Stimulated activated CD4-positive, alpha-beta T cell treated with anti-CD3 and anti-CD28 coated beads, TNF-alpha, amount 100 ng/mL, for 24 hours (primary cell): ENCODE data around the gene ZNF184.

Experiments
- DNase-seq, 3 experiments: peaks; one replicate each; pipeline ENCODE4 v3.0.0-alpha.2; 2020; ENCODE audit warnings: low read depth in 3 of 3

The ZNF184 gene

DNA sequence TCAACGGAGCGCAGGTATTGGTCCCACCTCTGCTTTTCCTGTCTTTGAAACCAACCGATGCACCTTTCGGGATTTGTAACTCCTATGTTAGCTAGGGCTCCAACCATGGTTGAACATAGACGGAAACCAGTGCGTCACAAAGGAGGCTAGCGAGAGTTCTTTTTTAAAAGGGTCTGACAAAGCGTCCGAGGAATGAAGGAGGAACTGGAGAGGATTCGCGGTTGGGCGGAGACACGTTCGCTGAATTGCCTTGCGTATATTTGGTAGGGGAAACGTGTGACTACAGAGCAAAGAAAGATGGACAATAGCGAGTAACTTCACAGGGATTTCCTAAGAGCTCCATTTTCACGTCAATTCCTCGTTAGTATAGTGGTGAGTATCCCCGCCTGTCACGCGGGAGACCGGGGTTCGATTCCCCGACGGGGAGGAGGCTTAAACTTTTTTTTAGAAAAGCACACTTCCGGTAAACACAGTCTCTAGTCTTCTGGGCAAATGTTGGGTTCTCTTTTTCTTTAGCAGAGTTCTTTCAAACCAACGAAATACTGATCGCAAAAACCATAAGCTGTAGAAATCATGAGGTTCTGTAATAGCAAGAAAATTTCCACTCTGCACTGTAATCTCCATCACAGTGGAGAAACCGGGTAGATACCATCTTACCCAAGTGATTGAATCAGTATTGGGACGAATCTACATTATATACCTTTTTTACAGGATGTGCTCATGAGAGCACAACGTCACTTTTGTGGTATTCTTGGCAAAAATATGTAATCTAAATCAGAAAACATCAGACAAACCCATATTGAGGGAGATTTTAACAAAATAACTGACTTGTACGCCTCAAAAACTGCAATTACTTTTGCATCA is 6.6 kb upstream of the ZNF184 start:
- DNase-seq, result peak; percentile 78 to 81 (median 80)

DNA sequence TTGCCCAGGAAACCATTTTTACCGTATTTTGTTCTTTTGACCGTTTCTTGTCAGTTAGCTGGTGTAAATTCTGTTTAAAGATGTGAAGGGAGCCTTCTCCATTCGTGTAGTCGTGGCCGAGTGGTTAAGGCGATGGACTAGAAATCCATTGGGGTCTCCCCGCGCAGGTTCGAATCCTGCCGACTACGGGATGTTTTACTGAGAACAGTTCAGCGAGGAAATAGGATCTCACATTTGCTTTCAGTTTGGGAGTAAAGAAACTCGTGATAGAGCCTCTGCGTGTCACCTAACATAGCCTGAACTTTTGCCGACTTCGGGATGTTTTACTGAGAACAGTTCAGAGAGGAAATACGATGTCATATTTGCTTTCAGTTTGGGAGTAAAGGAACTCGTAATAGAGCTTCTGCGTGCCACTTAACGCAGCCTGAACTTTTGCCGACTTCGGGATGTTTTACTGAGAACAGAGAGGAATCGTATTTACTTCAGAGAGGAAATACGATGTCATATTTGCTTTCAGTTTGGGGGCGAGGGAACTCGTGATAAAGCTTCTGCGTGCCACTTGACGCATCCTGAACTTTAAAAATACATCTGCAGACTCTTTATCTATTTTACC is 5.9 kb upstream of the ZNF184 start:
- peak; percentile 77 to 87 (median 86) for DNase-seq

DNA sequence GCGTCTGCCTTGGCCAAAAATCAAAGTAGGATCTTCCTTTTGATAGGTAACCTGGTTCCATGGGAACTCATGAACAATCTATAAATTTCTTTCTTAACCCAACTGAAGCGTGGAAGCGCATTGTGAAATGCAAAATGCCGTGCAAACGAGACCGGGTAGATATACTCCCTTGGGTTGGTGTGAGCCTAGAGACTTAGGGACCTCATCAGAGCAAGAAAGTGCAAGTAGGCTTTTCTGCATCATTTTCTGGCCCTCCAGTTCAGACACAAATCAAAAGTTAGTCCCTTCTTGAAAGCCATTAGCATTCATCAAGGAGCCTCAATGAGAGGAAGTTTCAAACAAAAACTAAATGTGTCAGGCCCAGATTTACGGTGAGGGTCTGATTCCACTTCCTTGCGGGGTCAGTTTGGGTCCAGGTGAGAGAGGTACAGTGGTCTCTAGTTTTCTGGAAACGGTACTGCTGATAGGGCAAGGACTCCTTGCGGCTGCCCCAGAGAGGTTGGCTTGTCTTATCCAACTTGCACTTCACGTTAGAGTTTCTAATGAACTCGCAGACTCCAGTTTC is 5.3 kb upstream of the ZNF184 start:
- no peak for DNase-seq

DNA sequence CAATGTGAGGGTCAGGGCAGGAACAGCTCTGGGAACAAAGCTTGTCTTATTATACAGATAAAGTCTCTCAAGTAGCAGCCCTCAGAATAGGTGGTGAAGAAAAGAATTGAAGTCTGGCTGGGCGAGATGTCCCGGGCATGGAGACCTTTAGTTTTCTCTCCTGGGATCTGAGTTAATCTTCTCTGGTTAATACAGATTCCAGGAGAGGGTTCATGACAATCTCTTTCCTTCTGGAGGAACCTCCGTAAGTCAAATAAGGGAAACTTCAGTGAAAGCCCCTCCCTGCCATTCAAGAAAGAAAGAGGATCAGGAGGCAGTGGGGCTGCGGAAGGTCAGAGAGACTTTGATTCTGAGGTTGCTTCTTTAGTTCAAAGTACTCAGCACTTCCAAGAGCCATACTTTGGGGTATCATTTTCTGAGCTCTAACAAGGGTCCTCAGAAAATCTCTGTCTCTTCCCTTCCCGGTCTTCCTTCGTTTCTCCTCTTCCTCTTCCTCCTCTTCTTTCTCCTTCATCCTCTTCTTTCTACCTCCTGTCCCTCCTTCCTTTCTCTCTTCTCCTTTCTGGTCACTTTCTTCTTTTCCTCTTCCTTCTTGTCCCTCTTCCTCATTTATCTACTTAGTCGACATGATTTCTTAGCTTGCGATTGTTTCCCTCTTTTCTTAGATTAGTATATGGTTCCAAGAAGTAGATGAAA is 4.6 kb upstream of the ZNF184 start:
- DNase-seq, result no peak

DNA sequence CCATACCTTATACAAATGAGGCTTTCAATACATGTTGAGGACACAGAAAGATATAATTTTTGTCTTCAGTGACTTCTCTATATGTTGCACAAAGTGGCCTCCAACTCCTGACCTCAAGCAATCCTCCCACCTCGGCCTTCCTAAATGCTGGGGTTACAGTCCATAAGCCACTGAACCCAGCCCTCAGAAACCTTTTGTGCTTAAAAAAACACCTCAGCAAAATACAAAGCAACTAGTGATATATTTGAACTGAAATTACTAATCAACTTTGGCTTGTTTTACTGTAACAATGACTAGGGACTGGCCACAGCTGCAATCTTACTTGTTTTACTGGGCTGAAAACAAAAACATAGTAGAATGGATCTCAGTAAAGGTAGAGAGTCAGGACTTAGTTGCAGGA is 3.2 kb upstream of the ZNF184 start:
- DNase-seq, result no peak

DNA sequence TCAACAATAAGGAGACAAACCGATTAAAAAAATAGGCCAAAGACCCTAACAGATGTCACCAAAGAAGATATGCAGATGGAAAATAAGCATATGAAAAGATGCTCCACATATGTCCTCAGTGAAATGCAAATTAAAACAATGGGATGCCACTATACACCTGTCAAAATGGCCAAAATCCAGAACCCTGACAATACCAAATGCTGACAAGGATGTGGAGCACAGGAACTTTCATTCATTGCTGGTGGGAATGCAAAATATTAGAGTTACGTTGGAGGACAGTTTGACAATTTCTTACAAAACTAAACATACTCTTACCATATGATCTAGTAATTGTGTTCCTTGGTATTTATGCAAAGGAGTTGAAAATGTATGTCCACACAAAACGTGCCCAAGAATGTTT is 1.8 kb upstream of the ZNF184 start:
- no peak for DNase-seq

DNA sequence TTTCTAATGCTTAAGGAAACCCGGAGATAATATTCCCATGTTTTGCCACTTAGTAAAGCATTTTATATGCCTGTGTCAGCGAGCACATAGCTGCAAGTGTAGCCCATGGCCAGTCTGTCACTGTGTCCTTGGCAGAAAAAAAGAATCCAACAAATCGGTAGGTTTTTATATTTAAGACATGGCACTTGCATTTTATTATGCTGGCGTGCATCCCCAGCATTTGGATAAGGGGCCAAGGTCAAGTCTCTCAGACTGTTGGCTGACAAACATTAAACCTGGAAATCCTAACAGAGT is 1.2 kb upstream of the ZNF184 start:
- no peak for DNase-seq

DNA sequence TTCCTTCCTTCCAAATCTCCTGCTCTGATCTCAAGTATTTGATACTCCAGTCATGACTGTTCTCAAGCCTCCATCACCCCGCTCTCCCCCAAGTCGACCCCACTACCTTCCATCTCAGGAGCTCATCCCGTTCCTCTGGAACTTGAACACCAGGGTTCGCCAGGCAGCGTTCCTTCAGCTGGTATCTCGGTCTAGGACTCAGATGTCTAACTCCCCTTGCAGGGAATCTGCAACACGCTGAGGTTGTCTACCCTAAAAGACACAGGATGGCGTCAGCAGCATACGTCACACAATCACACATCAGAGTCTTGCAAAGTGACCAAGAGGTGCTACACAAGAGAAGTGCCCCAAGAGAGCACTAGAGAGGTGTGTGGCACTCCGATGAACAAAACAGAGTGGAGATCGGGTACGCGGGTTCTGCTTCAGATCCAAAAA is 706 bp downstream of the ZNF184 start:
- DNase-seq, result peak; percentile 30 to 60 (median 42)

DNA sequence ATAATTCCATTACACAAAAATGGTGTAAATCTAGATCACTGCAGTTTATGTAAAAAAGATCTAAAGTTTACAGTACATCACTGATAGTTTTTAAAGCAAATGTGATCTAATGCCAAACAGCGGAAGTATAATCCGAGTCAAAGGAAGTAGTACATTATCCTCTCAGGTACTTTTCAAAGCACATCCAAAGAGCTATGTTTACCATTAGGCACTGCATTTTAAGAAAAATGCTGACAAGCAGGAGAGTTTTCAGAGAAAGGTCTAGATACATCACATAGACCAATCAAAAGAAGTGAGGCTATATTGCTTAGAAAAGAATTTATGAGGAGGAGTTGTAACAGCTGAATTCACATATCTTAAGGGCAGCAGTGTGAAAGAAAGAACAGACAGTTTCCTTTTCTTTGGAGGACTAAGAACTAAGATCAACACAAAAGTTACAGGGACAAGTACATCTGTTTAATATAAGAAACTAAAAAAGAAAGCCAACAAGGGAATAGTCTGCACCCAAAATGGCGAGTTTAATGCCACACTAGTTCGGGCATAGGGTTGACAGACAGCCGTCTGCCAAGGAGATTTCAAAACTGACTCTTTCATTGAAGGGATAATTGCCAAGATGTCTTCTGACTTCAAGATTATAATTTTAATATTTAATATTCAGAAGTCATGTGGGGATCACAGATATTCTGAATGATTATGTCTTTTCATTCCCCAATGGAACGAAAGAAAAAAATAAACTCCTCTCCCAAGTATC is 1.4 kb downstream of the ZNF184 start:
- no peak for DNase-seq

DNA sequence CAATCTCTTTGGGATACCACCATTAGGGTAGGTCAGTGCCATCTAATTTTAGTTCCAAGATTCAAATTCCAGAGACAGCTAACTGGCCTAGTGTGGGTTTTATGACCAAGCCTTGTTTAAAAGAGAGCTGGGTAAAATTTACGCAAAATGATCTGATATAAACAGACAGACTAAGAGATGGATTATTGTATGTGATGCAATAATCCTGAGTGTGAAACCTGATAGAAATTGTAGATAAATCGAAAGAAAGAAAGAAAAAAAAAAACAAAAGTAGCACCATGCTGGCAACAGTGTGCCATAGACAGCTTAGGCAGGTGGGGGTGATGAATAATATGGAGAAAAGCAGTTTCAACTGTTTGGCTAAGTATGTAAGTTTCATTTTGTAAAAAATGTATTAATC is 2.9 kb downstream of the ZNF184 start:
- DNase-seq, result no peak

DNA sequence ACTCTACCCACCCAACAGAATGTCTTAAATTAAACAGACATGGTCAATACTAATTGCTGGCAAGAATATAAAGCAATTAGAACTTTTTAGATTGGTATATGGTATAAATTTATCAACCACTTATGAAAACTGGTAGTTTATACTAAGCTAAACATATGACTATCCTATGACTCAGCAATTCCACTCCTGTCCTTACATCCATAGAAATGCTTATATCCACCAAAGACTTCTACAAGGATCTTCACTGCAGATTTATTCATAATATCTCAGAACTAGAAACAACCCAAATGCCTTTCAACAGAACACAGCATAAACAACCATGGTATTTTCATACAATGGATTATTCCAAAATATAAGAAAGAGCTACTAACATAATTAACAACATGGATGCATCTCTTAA is 4.6 kb downstream of the ZNF184 start:
- DNase-seq, result no peak

DNA sequence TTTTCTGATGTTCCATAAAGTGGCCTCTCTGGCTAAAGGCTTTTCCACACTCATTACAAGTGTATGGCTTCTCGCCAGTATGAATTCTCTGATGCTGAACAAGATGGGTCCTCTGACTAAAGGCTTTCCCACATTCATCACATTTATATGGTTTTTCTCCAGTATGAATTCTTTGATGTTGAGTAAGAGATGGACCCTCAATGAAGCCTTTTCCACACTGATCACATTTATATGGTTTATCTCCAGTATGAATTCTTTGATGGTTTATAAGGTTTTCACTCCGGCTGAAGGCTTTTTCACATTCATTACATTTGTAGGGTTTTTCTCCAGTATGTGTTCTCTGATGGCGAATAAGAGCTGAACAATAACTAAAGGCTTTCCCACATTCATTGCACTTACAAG is 20.4 kb downstream of the ZNF184 start:
- no peak for DNase-seq

DNA sequence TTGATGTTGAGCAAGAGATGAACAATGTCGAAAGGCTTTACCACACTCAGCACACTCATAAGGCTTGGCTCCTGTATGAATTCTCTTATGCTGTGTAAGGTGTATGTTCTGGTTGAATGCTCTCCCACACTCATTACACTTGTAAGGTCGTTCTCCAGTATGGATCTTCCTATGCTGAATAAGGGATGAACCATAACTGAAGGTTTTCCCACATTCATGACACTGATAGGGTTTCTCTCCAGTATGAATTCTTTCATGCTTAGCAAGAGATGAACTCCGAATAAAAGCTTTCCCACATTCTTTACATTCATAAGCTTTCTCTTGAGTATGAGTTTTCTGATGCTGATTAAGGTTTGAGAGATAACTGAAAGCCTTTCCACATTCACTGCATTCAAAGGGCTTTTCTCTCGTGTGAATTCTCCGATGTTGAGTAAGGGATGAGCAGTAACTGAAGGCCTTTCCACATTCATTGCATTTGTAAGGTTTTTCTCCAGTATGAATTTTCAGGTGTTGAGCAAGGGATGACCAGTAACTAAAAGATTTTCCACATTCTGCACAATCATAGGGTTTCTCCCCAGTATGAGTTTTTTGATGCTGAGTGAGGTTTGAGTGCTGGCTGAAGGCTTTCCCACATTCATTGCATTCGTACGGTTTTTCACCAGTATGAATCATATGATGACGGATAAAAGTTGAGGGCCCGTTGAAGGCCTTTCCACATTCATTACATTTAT is 21.1 kb downstream of the ZNF184 start:
- no peak for DNase-seq

DNA sequence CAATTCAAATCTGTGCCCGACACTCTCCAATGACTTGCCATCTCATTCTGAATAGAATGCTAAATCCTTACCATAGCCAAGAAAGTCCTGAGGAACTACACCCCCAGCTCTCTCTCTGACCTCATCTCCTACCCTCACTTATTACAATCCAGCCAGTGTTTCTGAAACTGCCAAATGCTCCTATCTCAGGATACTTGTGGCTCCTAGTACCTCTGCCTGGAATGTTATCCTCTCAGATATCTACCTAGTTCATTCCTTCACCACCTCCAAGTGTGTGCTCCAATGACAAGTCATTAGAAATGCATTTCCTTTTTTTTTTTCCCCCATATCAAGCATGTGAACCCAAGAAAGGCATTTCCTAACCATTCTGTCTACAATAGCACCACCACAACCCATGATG is 24.4 kb downstream of the ZNF184 start:
- no peak for DNase-seq

DNA sequence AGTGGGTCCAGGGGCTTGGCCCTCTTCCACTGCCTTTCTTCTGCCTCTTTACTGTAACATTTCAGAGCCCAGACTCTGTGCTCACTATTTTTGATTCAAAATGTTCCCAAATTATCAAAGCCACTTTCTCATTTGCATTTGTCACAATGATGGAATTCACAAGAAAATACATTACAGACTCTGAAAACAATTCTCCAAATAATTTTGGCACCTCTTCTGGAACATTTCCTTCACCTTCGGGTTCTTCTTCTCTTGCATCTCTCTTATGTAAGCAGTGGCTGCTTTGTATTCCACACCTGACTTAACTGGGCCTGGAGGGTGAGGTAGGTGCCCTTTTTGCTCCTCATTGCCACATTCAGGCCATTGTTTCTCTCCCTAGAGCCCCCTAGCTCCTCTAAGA is 30.0 kb downstream of the ZNF184 start:
- no peak for DNase-seq

DNA sequence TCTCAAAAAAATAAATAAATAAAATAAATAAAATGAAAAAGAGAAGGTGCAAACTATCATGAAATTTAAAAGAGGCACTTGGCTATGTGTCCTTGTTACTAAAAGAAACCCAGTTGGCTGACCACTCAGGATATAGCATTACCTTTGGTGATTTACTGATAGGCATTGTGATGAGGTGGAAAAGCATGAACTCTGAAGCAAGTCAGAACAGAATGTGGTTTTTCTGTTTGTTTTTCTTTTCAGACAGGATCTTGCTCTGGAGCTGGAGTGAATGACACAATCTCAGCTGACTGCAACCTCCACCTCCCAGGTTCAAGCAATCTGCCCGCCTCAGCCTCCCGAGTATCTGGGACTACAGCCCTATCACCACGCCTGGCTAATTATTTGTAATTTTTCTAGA is 31.9 kb downstream of the ZNF184 start:
- no peak for DNase-seq

DNA sequence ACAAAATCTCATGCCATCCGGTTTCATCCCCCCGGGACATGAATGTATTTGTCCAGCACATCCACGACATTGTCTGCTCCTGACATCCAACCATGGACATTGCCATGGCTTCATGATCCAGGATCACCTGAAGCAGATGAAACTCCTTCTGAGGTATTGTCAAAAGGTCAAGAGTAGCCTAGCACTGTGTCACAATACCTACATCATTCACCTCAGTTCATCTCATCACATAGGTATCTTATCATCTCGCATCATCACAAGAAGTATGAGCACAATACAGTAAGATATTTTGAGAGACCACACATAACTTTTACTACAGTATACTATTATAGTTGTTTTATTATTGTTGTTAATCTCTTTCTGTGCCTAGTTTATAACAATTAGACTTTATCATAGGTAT is 33.5 kb downstream of the ZNF184 start:
- DNase-seq, result no peak

DNA sequence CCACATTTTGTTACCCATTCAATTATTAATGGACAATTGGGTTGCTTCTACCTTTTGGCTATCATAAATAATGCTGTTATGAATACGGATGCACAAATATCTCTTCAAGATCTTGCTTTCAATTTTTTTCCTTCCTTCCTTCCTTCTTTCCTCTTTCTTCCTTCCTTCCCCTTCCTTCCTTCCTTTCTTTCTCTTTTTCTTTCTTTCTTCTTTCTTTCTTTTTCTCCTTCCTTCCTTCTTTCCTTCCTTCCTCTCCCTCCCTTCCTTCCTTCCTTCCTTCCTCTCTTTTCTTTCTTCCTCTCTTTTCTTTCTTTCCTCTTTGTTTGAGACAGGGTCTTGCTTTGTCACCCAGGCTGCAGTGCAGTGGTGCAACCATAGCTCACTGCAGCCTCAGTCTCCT is 39.2 kb downstream of the ZNF184 start:
- DNase-seq, result no peak

DNA sequence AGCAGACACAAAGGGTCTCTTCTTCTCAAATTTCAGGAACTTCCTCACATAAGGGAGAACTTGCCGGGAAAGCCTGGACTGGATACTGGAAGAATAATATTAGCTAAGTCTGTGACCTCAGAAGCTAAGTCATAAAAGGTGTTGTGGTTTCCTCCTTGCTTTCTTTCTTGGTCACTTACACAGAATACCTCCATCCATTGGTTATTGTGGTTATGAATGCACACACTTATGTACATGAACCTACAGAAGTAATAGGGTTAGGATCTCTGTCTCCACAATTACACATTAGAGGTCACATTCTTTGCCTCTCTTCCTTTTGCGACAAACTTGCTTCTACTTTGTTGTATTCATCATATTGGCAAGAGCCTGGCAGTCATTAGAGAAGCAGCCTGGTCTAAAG is 43.9 kb downstream of the ZNF184 start:
- no peak for DNase-seq

DNA sequence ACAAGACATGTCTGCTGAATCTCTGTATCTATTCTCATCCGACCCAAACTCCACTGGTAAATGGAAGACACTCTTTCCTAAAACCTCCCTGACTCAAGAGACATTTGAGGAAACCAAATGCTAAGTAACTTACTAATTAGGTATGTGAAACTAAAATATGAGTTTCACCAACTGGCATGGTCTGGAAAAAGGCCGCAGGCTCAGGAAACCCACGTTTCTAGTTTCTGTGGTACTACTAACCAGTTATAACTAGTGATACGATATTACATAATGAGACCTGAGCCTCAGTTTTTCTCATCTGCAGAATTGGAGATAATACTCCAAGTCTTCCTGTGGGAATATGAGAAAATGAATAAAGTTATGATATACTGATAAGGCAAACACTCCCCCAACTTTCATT is 44.4 kb downstream of the ZNF184 start:
- DNase-seq, result no peak

DNA sequence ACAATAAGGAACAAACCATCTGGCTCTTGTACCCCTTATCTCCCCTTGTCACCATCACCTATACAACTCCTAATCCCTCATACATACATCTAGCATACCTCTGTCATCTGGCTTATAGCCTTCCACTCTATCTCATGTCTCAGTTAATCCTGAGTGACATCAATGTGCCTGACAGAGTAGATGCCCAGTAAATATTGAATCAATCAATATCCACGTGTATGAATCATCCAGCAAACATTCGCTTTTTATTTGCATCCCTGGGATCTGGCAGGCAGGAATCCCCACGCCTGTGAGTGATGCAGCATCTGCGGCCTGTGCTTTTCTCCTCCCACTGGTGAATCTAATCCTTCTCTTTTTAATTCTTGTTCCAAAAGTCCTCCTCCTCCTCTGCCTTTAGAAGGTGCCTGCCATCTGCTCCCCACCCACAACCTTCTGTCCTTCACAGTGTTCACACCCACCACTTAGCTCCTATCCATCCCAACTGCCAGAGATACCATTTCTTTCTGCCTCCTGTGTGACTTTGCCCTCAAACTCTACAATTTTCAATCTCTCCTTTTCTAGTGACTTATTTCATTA is 46.8 kb downstream of the ZNF184 start:
- DNase-seq, result no peak
